Measurements from ENCODE around the gene GYS2. TPM values are rescaled to one million over a fixed set of nuclear protein-coding genes. Genes with fewer than 3 reads are reported as not detected.

Gene GYS2
- total RNA-seq, 1 donor from 2014 or later: not detected

GRCh38 chr12:21577516-21577915 lies 27.1 kb downstream of the GYS2 start:
- H3K27me3 Mint-ChIP-seq (ENCODE audit: low read depth): peaks cover 16% of the 10 kb centered on the region
- no peaks in the 10 kb centered on the region for H3K4me1 Mint-ChIP-seq (ENCODE audit: low read depth)
- no peak overlapping the region for H3K27ac Mint-ChIP-seq (ENCODE audit: unreplicated experiment)
- no peak for TF ChIP-seq CTCF (IDR thresholded peaks at IDR 0.05)
- no peak overlapping the region for H3K4me3 Mint-ChIP-seq (ENCODE audit: unreplicated experiment)
- peaks cover 3% of the 10 kb centered on the region for H3K36me3 Mint-ChIP-seq (ENCODE audit: low read depth)
- no peak for DNase-seq (ENCODE audit: low spot score)
- no peaks in the 10 kb centered on the region for H3K9me3 Mint-ChIP-seq (ENCODE audit: low read depth)

- H3K9me3 Mint-ChIP-seq (ENCODE audit: low read depth): no peaks in the 10 kb centered on the region
- H3K4me3 Mint-ChIP-seq (ENCODE audit: unreplicated experiment): no peak overlapping the region
- H3K27me3 Mint-ChIP-seq (ENCODE audit: low read depth): peaks cover 16% of the 10 kb centered on the region
- no peak overlapping the region for H3K27ac Mint-ChIP-seq (ENCODE audit: unreplicated experiment)
- peaks cover 3% of the 10 kb centered on the region for H3K36me3 Mint-ChIP-seq (ENCODE audit: low read depth)
- no peak for DNase-seq (ENCODE audit: low spot score)
- no peaks in the 10 kb centered on the region for H3K4me1 Mint-ChIP-seq (ENCODE audit: low read depth)
- TF ChIP-seq CTCF (IDR thresholded peaks at IDR 0.05): no peak
Measured at GRCh38 chr12:21576431-21576830, 28.2 kb downstream of the GYS2 start.

GRCh38 chr12:21573733-21574358 lies 30.8 kb downstream of the GYS2 start:
- no peak overlapping the region for H3K27ac Mint-ChIP-seq (ENCODE audit: unreplicated experiment)
- no peak overlapping the region for H3K4me3 Mint-ChIP-seq (ENCODE audit: unreplicated experiment)
- H3K4me1 Mint-ChIP-seq (ENCODE audit: low read depth): no peaks in the 10 kb centered on the region
- DNase-seq (ENCODE audit: low spot score): no peak
- no peaks in the 10 kb centered on the region for H3K9me3 Mint-ChIP-seq (ENCODE audit: low read depth)
- H3K27me3 Mint-ChIP-seq (ENCODE audit: low read depth): peaks cover 11% of the 10 kb centered on the region
- peaks cover 3% of the 10 kb centered on the region for H3K36me3 Mint-ChIP-seq (ENCODE audit: low read depth)
- TF ChIP-seq CTCF (IDR thresholded peaks at IDR 0.05): no peak

GRCh38 chr12:21571046-21571445 lies 33.6 kb downstream of the GYS2 start:
- no peaks in the 10 kb centered on the region for H3K9me3 Mint-ChIP-seq (ENCODE audit: low read depth)
- no peaks in the 10 kb centered on the region for H3K36me3 Mint-ChIP-seq (ENCODE audit: low read depth)
- no peak overlapping the region for H3K27ac Mint-ChIP-seq (ENCODE audit: unreplicated experiment)
- peaks cover 3% of the 10 kb centered on the region for H3K27me3 Mint-ChIP-seq (ENCODE audit: low read depth)
- H3K4me3 Mint-ChIP-seq (ENCODE audit: unreplicated experiment): no peak overlapping the region
- no peak for TF ChIP-seq CTCF (IDR thresholded peaks at IDR 0.05)
- DNase-seq (ENCODE audit: low spot score): no peak
- no peaks in the 10 kb centered on the region for H3K4me1 Mint-ChIP-seq (ENCODE audit: low read depth)

GRCh38 chr12:21568115-21568514 lies 36.5 kb downstream of the GYS2 start:
- no peak for TF ChIP-seq CTCF (IDR thresholded peaks at IDR 0.05)
- H3K4me1 Mint-ChIP-seq (ENCODE audit: low read depth): no peaks in the 10 kb centered on the region
- no peak overlapping the region for H3K27ac Mint-ChIP-seq (ENCODE audit: unreplicated experiment)
- no peaks in the 10 kb centered on the region for H3K27me3 Mint-ChIP-seq (ENCODE audit: low read depth)
- H3K36me3 Mint-ChIP-seq (ENCODE audit: low read depth): no peaks in the 10 kb centered on the region
- no peaks in the 10 kb centered on the region for H3K9me3 Mint-ChIP-seq (ENCODE audit: low read depth)
- DNase-seq (ENCODE audit: low spot score): no peak
- no peak overlapping the region for H3K4me3 Mint-ChIP-seq (ENCODE audit: unreplicated experiment)
